Central memory CD8-positive, alpha-beta T cell (primary cell): ENCODE results near the gene RB1.

ENCODE experiments used
- ATAC-seq: fragments of 150-1000 bp; cut with Tn5 transposase; replicated peaks from 2 replicates; pipeline ENCODE4 v1.10.0; 2022; ENCODE audit warnings: mild to moderate bottlenecking, moderate FRiP score, moderate number of reproducible peaks; ENCODE audit not compliant: poor library complexity, severe bottlenecking; ENCODE audit errors: extremely low read depth
- DNase-seq, 2 donors: peaks; one replicate each; pipeline ENCODE4 v3.0.0; 2021; ENCODE audit warnings: low spot score in 2 of 2
- H3K27ac Mint-ChIP-seq: one replicate; pipeline ENCODE4 v1.8.0; 2022; ENCODE audit warnings: low read depth, mild to moderate bottlenecking, moderate library complexity, mixed read lengths
- H3K27me3 Mint-ChIP-seq: one replicate; pipeline ENCODE4 v1.8.0; 2022; ENCODE audit warnings: mixed read lengths
- H3K36me3 Mint-ChIP-seq: one replicate; pipeline ENCODE4 v1.8.0; 2022; ENCODE audit warnings: mild to moderate bottlenecking, moderate library complexity, mixed read lengths; ENCODE audit not compliant: insufficient read depth
- H3K4me1 Mint-ChIP-seq: one replicate; pipeline ENCODE4 v1.8.0; 2022; ENCODE audit warnings: mixed read lengths
- H3K4me3 Mint-ChIP-seq: one replicate; pipeline ENCODE4 v1.8.0; 2022; ENCODE audit warnings: mild to moderate bottlenecking, moderate library complexity, mixed read lengths
- H3K9me3 Mint-ChIP-seq: one replicate; pipeline ENCODE4 v1.8.0; 2022; ENCODE audit warnings: mixed read lengths

The RB1 gene

GRCh38 chr13:48303359-48304142 is at the start of gene RB1:
TSS of gene RB1 (plus strand) at chr13:48303751. CDS start at chr13:48303913, 162 bp downstream.
- H3K27me3 Mint-ChIP-seq = no peaks in the 10 kb centered on the region
- H3K36me3 Mint-ChIP-seq = peaks cover 31% of the 10 kb centered on the region
- DNase-seq = peak; percentile 82 to 88
- peak; percentile 85 for ATAC-seq
- H3K27ac Mint-ChIP-seq = peak within 1 kb of the TSS; percentile 95
- H3K4me3 Mint-ChIP-seq = peak within 1 kb of the TSS; percentile 95
- H3K9me3 Mint-ChIP-seq = no peaks in the 10 kb centered on the region
- H3K4me1 Mint-ChIP-seq = peaks cover 33% of the 10 kb centered on the region

GRCh38 chr13:48253849-48254248 is 49.7 kb upstream of the RB1 start:
- no peaks in the 10 kb centered on the region for H3K9me3 Mint-ChIP-seq
- peaks cover 66% of the 10 kb centered on the region for H3K4me1 Mint-ChIP-seq
- ATAC-seq = no peak
- H3K27ac Mint-ChIP-seq = no peak overlapping the region
- DNase-seq = no peak
- H3K36me3 Mint-ChIP-seq = peaks cover 50% of the 10 kb centered on the region
- H3K4me3 Mint-ChIP-seq = no peak overlapping the region
- no peaks in the 10 kb centered on the region for H3K27me3 Mint-ChIP-seq

- no peak overlapping the region for H3K27ac Mint-ChIP-seq
- DNase-seq (no peak), ATAC-seq (no peak)
- no peak overlapping the region for H3K4me3 Mint-ChIP-seq
- peaks cover 65% of the 10 kb centered on the region for H3K4me1 Mint-ChIP-seq
- no peaks in the 10 kb centered on the region for H3K27me3 Mint-ChIP-seq
- H3K36me3 Mint-ChIP-seq = peaks cover 62% of the 10 kb centered on the region
- no peaks in the 10 kb centered on the region for H3K9me3 Mint-ChIP-seq
Measured at GRCh38 chr13:48255090-48255489, 48.5 kb upstream of the RB1 start.

GRCh38 chr13:48255954-48256353 is 47.6 kb upstream of the RB1 start:
- H3K27ac Mint-ChIP-seq = peak overlapping the region; percentile 17
- no peak for ATAC-seq
- DNase-seq = no peak
- no peak overlapping the region for H3K4me3 Mint-ChIP-seq
- peaks cover 70% of the 10 kb centered on the region for H3K36me3 Mint-ChIP-seq
- peaks cover 65% of the 10 kb centered on the region for H3K4me1 Mint-ChIP-seq
- no peaks in the 10 kb centered on the region for H3K9me3 Mint-ChIP-seq
- no peaks in the 10 kb centered on the region for H3K27me3 Mint-ChIP-seq

GRCh38 chr13:48258002-48258401 is 45.5 kb upstream of the RB1 start:
- Mint-ChIP-seq H3K4me3 (no peak overlapping the region), H3K27ac (no peak overlapping the region), H3K36me3 (peaks cover 78% of the 10 kb centered on the region), H3K9me3 (no peaks in the 10 kb centered on the region), H3K4me1 (peaks cover 52% of the 10 kb centered on the region), H3K27me3 (no peaks in the 10 kb centered on the region)
- DNase-seq = no peak
- ATAC-seq = no peak

DNA sequence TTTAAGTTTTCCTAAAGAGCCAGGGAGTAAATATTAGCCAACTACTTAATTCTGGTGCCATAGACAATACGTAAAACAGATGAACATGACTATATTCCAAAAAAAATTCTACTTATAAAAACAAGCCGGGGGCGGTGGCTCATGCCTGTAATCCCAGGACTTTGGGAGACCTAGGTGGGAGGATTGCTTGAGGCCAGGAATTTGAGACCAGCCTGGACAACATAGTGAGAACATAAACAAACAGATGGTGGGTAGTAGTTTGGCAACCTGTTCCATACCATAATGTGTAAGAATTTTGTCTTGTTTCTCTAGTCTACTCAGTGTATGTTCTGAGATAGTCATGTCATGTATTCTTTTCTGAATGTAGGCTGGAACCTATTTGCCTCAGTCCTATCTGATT is 45.1 kb upstream of the RB1 start:
- H3K4me1 Mint-ChIP-seq = peaks cover 56% of the 10 kb centered on the region
- H3K4me3 Mint-ChIP-seq = no peak overlapping the region
- no peaks in the 10 kb centered on the region for H3K9me3 Mint-ChIP-seq
- H3K36me3 Mint-ChIP-seq = peaks cover 82% of the 10 kb centered on the region
- DNase-seq = no peak
- H3K27me3 Mint-ChIP-seq = no peaks in the 10 kb centered on the region
- no peak for ATAC-seq
- H3K27ac Mint-ChIP-seq = no peak overlapping the region

DNA sequence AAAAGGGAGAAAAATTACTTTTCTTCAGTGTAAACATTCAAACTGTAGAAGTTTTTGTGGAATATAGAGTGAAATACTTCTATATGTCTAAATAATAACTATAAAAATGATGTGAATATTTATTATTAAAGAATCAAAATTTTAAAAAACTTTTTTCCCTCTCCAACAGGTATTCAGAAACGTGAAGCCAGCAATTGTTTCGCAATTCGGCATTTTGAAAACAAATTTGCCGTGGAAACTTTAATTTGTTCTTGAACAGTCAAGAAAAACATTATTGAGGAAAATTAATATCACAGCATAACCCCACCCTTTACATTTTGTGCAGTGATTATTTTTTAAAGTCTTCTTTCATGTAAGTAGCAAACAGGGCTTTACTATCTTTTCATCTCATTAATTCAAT is 42.6 kb upstream of the RB1 start:
- H3K27ac Mint-ChIP-seq = no peak overlapping the region
- DNase-seq = no peak
- no peak for ATAC-seq
- peaks cover 59% of the 10 kb centered on the region for H3K4me1 Mint-ChIP-seq
- no peaks in the 10 kb centered on the region for H3K27me3 Mint-ChIP-seq
- H3K36me3 Mint-ChIP-seq = peaks cover 68% of the 10 kb centered on the region
- H3K4me3 Mint-ChIP-seq = no peak overlapping the region
- no peaks in the 10 kb centered on the region for H3K9me3 Mint-ChIP-seq

DNA sequence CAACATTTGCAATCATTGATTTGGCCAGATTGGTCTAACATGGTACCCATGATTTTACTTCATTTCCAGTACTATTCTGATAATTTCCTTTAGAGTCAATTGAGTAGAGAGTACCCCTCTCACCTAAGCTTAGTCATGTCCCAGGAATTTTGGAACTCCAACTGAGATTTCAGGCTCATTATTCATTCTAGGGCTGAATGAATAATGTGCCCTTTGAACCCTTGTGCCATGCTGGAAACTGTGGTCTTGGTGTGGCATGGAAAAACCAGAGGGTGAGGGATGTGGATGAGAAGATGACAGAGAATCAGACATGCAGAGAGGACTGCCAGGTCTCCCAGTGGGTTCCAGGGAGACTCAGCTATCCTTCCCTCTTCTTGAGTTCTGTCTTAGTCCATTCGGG is 40.4 kb upstream of the RB1 start:
- H3K36me3 Mint-ChIP-seq = peaks cover 53% of the 10 kb centered on the region
- no peaks in the 10 kb centered on the region for H3K27me3 Mint-ChIP-seq
- H3K4me1 Mint-ChIP-seq = peaks cover 51% of the 10 kb centered on the region
- no peak overlapping the region for H3K27ac Mint-ChIP-seq
- ATAC-seq (no peak), DNase-seq (no peak)
- H3K4me3 Mint-ChIP-seq = no peak overlapping the region
- H3K9me3 Mint-ChIP-seq = no peaks in the 10 kb centered on the region

DNA sequence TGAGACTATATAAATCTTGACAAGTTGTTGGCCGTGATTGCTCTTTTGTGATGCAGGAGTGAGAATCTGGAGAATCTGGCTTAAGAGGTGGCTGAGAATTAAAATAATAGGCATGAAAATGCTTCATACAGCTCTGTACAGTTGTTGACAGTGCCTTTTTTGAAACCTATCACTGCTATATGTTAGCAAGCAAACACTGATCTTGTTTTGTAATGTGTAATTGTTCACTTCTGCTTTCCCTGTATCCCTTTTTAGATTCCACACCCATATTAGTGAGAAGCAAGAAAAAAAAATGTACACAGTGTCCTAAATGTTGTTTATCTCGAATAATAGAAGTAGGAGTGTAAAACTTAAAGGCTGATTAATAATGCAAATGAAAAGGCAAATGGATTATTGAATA is 39.5 kb upstream of the RB1 start:
- Mint-ChIP-seq H3K36me3 (peaks cover 46% of the 10 kb centered on the region), H3K4me1 (peaks cover 54% of the 10 kb centered on the region), H3K27ac (peak overlapping the region; percentile 4), H3K27me3 (no peaks in the 10 kb centered on the region), H3K4me3 (no peak overlapping the region), H3K9me3 (no peaks in the 10 kb centered on the region)
- no peak for DNase-seq
- ATAC-seq = no peak

DNA sequence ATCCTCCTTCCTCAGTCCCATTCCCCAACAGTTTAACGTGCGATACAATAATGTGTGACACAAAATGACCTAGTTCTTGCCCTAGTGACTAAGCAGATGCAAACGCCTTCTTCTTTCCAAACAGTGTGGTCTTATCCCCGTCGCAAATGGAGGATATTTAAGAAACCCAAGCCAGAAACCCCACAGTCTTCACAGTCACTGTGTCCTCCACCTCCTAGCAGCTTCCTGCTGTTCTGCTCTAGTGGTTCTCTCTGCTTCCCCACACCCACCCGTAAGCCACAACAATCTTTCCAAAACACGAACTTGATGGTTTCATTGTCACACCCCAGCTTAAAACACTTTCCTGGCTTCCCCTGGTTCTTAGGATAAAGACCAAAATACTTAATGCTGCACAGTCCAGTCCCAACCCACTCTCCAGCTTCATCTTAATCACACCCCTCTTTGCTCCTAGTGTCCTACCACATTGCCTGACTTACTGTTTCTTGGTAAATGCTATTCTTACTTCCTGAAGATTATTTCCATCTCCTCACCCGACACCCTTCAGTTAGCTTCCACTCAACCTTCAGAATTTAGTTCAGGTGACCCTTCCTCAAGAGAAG is 38.2 kb upstream of the RB1 start:
- no peaks in the 10 kb centered on the region for H3K27me3 Mint-ChIP-seq
- peak overlapping the region; percentile 4 for H3K27ac Mint-ChIP-seq
- H3K9me3 Mint-ChIP-seq = no peaks in the 10 kb centered on the region
- peaks cover 38% of the 10 kb centered on the region for H3K36me3 Mint-ChIP-seq
- no peak overlapping the region for H3K4me3 Mint-ChIP-seq
- ATAC-seq (peak; percentile 32), DNase-seq (no peak)
- H3K4me1 Mint-ChIP-seq = peaks cover 49% of the 10 kb centered on the region

GRCh38 chr13:48266150-48266549 is 37.4 kb upstream of the RB1 start:
- Mint-ChIP-seq H3K27ac (peak overlapping the region; percentile 2), H3K27me3 (no peaks in the 10 kb centered on the region), H3K9me3 (no peaks in the 10 kb centered on the region), H3K4me3 (no peak overlapping the region), H3K36me3 (peaks cover 30% of the 10 kb centered on the region), H3K4me1 (peaks cover 46% of the 10 kb centered on the region)
- DNase-seq (no peak), ATAC-seq (no peak)

DNA sequence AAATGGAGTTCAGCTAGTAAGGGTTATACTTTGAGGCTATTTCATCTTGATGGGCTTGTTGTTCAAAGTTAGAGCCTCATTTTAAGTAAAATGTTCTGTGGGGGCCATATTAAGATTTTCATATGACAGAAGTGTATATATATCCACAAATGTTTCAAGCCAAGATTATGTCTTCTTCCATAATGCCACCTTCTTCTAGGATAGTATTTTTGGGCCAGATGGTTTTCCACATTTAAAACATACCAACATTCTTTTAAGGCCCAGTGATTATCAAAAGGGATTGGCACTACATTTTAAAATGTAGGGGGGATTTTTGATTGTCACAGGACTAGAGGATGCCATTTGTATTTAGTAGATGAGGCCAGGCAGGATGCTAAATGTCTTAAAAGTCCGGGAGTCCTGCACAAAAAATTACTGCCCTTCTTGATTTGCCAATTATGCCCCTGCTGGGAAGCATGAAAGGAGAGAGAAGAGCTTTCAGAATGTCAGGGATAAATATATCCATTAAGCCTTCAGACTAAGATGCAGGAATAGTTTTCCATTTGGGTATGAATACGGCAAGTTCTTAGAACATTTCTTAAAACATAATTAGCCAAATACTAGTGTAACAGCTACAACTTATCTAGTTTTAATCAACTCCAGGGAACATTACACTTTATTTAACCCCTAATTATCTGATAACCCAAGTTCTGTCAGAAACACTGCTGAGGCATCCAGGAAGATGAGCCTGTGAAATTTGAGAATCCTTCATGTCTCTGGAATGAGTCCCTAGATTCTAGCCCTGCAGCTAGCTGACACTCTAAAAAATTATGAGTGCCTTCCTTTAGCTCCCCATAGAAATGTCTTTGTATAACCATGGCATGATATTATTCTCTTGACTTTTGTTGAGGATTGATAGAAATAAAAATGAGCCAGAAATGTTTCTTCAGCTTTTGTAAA is 36.6 kb upstream of the RB1 start:
- Mint-ChIP-seq H3K9me3 (no peaks in the 10 kb centered on the region), H3K4me3 (no peak overlapping the region), H3K27me3 (no peaks in the 10 kb centered on the region), H3K36me3 (peaks cover 28% of the 10 kb centered on the region), H3K4me1 (peaks cover 46% of the 10 kb centered on the region), H3K27ac (peak overlapping the region; percentile 2)
- DNase-seq = no peak
- ATAC-seq = no peak
